Spleen (tissue), 7 donors: ENCODE results near the gene PDE8B.

Source experiments
- CTCF ChIP-seq, 11 experiments: fragments of 200-600 bp in 7 of 11; fragments of 450-650 bp in 4 of 11; sonication (generic) in 4 of 11; IDR thresholded peaks in 8 of 11; conservative IDR thresholded peaks in 3 of 11; 1 replicate in 7 of 11; 2 replicates in 4 of 11; pipeline versions ENCODE4 v1.4.0 to v1.8.0; 2016 to 2021; ENCODE audit warnings: antibody characterized with exemption in 11 of 11, inconsistent platforms in 4 of 11, mild to moderate bottlenecking in 1 of 11
- POLR2A ChIP-seq, 3 donors: fragments of 450-650 bp; IDR thresholded peaks; one replicate each; pipeline ENCODE4 v1.5.1; 2017; ENCODE audit warnings: antibody characterized with exemption in 3 of 3, mild to moderate bottlenecking in 1 of 3
- POLR2AphosphoS5 ChIP-seq, 3 donors: sonication (generic); formaldehyde crosslinking; IDR thresholded peaks; one replicate each; pipeline ENCODE4 v1.5.1; 2017; ENCODE audit warnings: antibody characterized with exemption in 3 of 3
- donor health status: DM: no; HTN: no; CAD: no; lungs with moderate emphysema.
- donor health status: DM: no; HTN: no; CAD: no.
- donor health status: DM: no; HTN: no; CAD: no.

GRCh38 chr5:77213601-77214000 is 3.1 kb downstream of the PDE8B start:
- no peak for TF ChIP-seq POLR2A (IDR thresholded peaks at IDR 0.05)
- TF ChIP-seq CTCF (IDR thresholded peaks at IDR 0.05 in 8 of 11, conservative IDR thresholded peaks at IDR 0.05 in 3 of 11) = no peak
- TF ChIP-seq POLR2AphosphoS5 (IDR thresholded peaks at IDR 0.05) = no peak
